Mesenchymal stem cell (in vitro differentiated cells and primary cell): ENCODE data around the gene CA10.

Experiments used
- DNase-seq: peaks from one replicate; pipeline ENCODE4 v3.0.0-alpha.2; 2013
- H2AFZ ChIP-seq: one replicate; pipeline ENCODE4 v1.6.1; 2013; ENCODE audit warnings: low read depth, mild to moderate bottlenecking, control low read depth, inconsistent platforms, low read length, moderate library complexity
- H2AK5ac ChIP-seq: 2 replicates; pipeline ENCODE4 v1.6.1; 2013; ENCODE audit warnings: low read length, moderate library complexity, mild to moderate bottlenecking, inconsistent platforms; ENCODE audit not compliant: severe bottlenecking
- H2BK120ac ChIP-seq: one replicate; pipeline ENCODE4 v1.6.1; 2013; ENCODE audit warnings: low read depth, mild to moderate bottlenecking, inconsistent platforms, low read length, moderate library complexity
- H2BK12ac ChIP-seq, 2 experiments: one replicate each; pipeline ENCODE4 v1.6.1; 2013; ENCODE audit warnings: inconsistent platforms in 2 of 2, low read length in 2 of 2, mild to moderate bottlenecking in 2 of 2, moderate library complexity in 2 of 2, control low read depth in 1 of 2
- H2BK15ac ChIP-seq: one replicate; pipeline ENCODE4 v1.6.1; 2013; ENCODE audit warnings: mild to moderate bottlenecking, low read depth, inconsistent platforms; ENCODE audit not compliant: poor library complexity, severe bottlenecking
- H2BK5ac ChIP-seq: 2 replicates; pipeline ENCODE4 v1.6.1; 2013; ENCODE audit warnings: low read depth, mild to moderate bottlenecking, low read length, control low read depth, inconsistent platforms; ENCODE audit not compliant: poor library complexity, severe bottlenecking
- H3K14ac ChIP-seq, 2 experiments: one replicate each; pipeline ENCODE4 v1.6.1; 2013; ENCODE audit warnings: inconsistent platforms in 2 of 2, low read length in 2 of 2, control low read depth in 1 of 2, mild to moderate bottlenecking in 1 of 2, moderate library complexity in 1 of 2
- H3K18ac ChIP-seq, 2 experiments: one replicate each; pipeline ENCODE4 v1.6.1; 2013; ENCODE audit warnings: inconsistent platforms in 2 of 2, low read length in 2 of 2, control low read depth in 1 of 2, low read depth in 1 of 2, mild to moderate bottlenecking in 1 of 2
- H3K23ac ChIP-seq, 2 experiments: one replicate each; pipeline ENCODE4 v1.6.1; 2013; ENCODE audit warnings: inconsistent platforms in 2 of 2, low read length in 2 of 2, mild to moderate bottlenecking in 2 of 2, moderate library complexity in 2 of 2, control low read depth in 1 of 2
- H3K27ac ChIP-seq: 2 replicates; pipeline ENCODE4 v1.5.1; 2013; ENCODE audit warnings: mild to moderate bottlenecking, moderate library complexity, low read length, control low read depth, inconsistent platforms; ENCODE audit not compliant: poor library complexity, severe bottlenecking
- H3K27me3 ChIP-seq, 2 experiments: 2 replicates each; pipeline versions ENCODE4 v1.6.1 to v1.7.0; 2013; ENCODE audit warnings: low read length in 2 of 2, mild to moderate bottlenecking in 2 of 2, moderate library complexity in 2 of 2, control low read depth in 1 of 2, inconsistent platforms in 1 of 2; ENCODE audit not compliant: control insufficient read depth in 1 of 2, insufficient read depth in 1 of 2
- H3K36me3 ChIP-seq, 2 experiments: 2 replicates each; pipeline versions ENCODE4 v1.6.1 to v1.7.0; 2013; ENCODE audit warnings: low read length in 2 of 2, control low read depth in 1 of 2, inconsistent platforms in 1 of 2, low read depth in 1 of 2, mild to moderate bottlenecking in 1 of 2; ENCODE audit not compliant: insufficient read depth in 2 of 2, control insufficient read depth in 1 of 2
- H3K4ac ChIP-seq, 2 experiments: one replicate each; pipeline ENCODE4 v1.6.1; 2013; ENCODE audit warnings: inconsistent platforms in 2 of 2, low read length in 2 of 2, mild to moderate bottlenecking in 2 of 2, moderate library complexity in 2 of 2, control low read depth in 1 of 2, low read depth in 1 of 2
- H3K4me1 ChIP-seq: 2 replicates; pipeline ENCODE4 v1.6.1; 2013; ENCODE audit warnings: low read depth, low read length, control low read depth; ENCODE audit not compliant: control insufficient read depth, insufficient read depth
- H3K4me2 ChIP-seq: 2 replicates; pipeline ENCODE4 v1.6.1; 2013; ENCODE audit warnings: low read length, mild to moderate bottlenecking, inconsistent platforms; ENCODE audit not compliant: poor library complexity, severe bottlenecking
- H3K4me3 ChIP-seq, 2 experiments: 2 replicates each; pipeline versions ENCODE4 v1.5.1 to v1.7.0; 2013; ENCODE audit warnings: low read length in 2 of 2, mild to moderate bottlenecking in 2 of 2, control low read depth in 1 of 2, low read depth in 1 of 2; ENCODE audit not compliant: insufficient read depth in 1 of 2
- H3K79me1 ChIP-seq: replicated peaks from 2 replicates; pipeline ENCODE4 v1.6.1; 2013; ENCODE audit warnings: mild to moderate bottlenecking, control low read depth, low read length, inconsistent platforms; ENCODE audit not compliant: poor library complexity, severe bottlenecking
- H3K9ac ChIP-seq: 2 replicates; pipeline ENCODE4 v1.7.0; 2013; ENCODE audit warnings: mild to moderate bottlenecking, low read length, moderate library complexity
- H3K9me3 ChIP-seq: 2 replicates; pipeline ENCODE4 v1.7.0; 2013; ENCODE audit warnings: mild to moderate bottlenecking, low read length; ENCODE audit not compliant: control insufficient read depth
- H4K8ac ChIP-seq: one replicate; pipeline ENCODE4 v1.6.1; 2013; ENCODE audit warnings: inconsistent platforms, mild to moderate bottlenecking, low read length, moderate library complexity
- H4K91ac ChIP-seq: one replicate; pipeline ENCODE4 v1.6.1; 2013; ENCODE audit warnings: mild to moderate bottlenecking, low read length, inconsistent platforms
- WGBS: methylation state at CpG from one replicate; pipeline ENCODE4 v1.1.7; 2013; ENCODE audit warnings: mixed read lengths; 5-methylcytosine and 5-hydroxymethylcytosine counted together

CA10 gene

GRCh38 chr17:51740531-51740930, 418.0 kb downstream of the CA10 start:
- no peak for DNase-seq
- WGBS: 49% methylated on average over 5 of the region's 5 CpGs
- Histone ChIP-seq H3K79me1 (no peaks in the 10 kb centered on the region), H2BK120ac (no peak overlapping the region), H2AFZ (no peak overlapping the region), H3K4ac (no peak overlapping the region), H3K23ac (no peak overlapping the region), H3K36me3 (no peaks in the 10 kb centered on the region), H2BK5ac (no peak overlapping the region), H2BK15ac (no peak overlapping the region), H4K91ac (no peak overlapping the region), H3K4me2 (no peak overlapping the region), H2AK5ac (no peak overlapping the region), H3K4me1 (no peaks in the 10 kb centered on the region), H4K8ac (no peak overlapping the region), H3K14ac (no peak overlapping the region), H3K9me3 (no peaks in the 10 kb centered on the region), H2BK12ac (no peak overlapping the region), H3K4me3 (peak overlapping the region in 1 of 2 experiments; percentile 39), H3K9ac (no peak overlapping the region), H3K18ac (no peak overlapping the region), H3K27ac (no peak overlapping the region), H3K27me3 (no peaks in the 10 kb centered on the region)

- Histone ChIP-seq H3K36me3 (no peaks in the 10 kb centered on the region), H4K91ac (no peak overlapping the region), H3K4ac (no peak overlapping the region), H2BK120ac (no peak overlapping the region), H2AK5ac (no peak overlapping the region), H3K27ac (no peak overlapping the region), H3K4me3 (no peak overlapping the region), H3K9me3 (peaks cover 3% of the 10 kb centered on the region), H2BK12ac (no peak overlapping the region), H3K27me3 (no peaks in the 10 kb centered on the region), H2BK15ac (no peak overlapping the region), H3K14ac (no peak overlapping the region), H3K9ac (no peak overlapping the region), H3K23ac (no peak overlapping the region), H2AFZ (no peak overlapping the region), H4K8ac (no peak overlapping the region), H3K18ac (no peak overlapping the region), H3K4me1 (no peaks in the 10 kb centered on the region), H3K4me2 (no peak overlapping the region), H3K79me1 (no peaks in the 10 kb centered on the region), H2BK5ac (no peak overlapping the region)
- no peak for DNase-seq
- 86% methylated on average over 6 of the region's 6 CpGs for WGBS
Observed at GRCh38 chr17:51739245-51739886, 419.1 kb downstream of the CA10 start.

GRCh38 chr17:51736356-51736755, 422.2 kb downstream of the CA10 start:
- Histone ChIP-seq H4K91ac (no peak overlapping the region), H3K4me1 (no peaks in the 10 kb centered on the region), H3K9me3 (peaks cover 3% of the 10 kb centered on the region), H3K27me3 (no peaks in the 10 kb centered on the region), H3K23ac (no peak overlapping the region), H2AFZ (no peak overlapping the region), H3K27ac (no peak overlapping the region), H4K8ac (no peak overlapping the region), H3K4ac (no peak overlapping the region), H2BK12ac (no peak overlapping the region), H3K9ac (no peak overlapping the region), H2BK15ac (no peak overlapping the region), H3K4me3 (no peak overlapping the region), H3K79me1 (no peaks in the 10 kb centered on the region), H2BK120ac (no peak overlapping the region), H3K14ac (no peak overlapping the region), H2AK5ac (no peak overlapping the region), H3K36me3 (no peaks in the 10 kb centered on the region), H2BK5ac (no peak overlapping the region), H3K18ac (no peak overlapping the region), H3K4me2 (no peak overlapping the region)
- no peak for DNase-seq
- 88% methylated on average over 2 of the region's 2 CpGs for WGBS

GRCh38 chr17:51734976-51735375, 423.5 kb downstream of the CA10 start:
- Histone ChIP-seq H3K23ac (no peak overlapping the region), H3K4me1 (no peaks in the 10 kb centered on the region), H2BK5ac (no peak overlapping the region), H3K18ac (no peak overlapping the region), H2BK120ac (no peak overlapping the region), H3K79me1 (no peaks in the 10 kb centered on the region), H3K27me3 (no peaks in the 10 kb centered on the region), H2BK12ac (no peak overlapping the region), H4K91ac (no peak overlapping the region), H2BK15ac (no peak overlapping the region), H3K4me2 (no peak overlapping the region), H4K8ac (no peak overlapping the region), H3K4ac (no peak overlapping the region), H3K14ac (no peak overlapping the region), H2AFZ (no peak overlapping the region), H3K27ac (no peak overlapping the region), H2AK5ac (no peak overlapping the region), H3K36me3 (no peaks in the 10 kb centered on the region), H3K9ac (no peak overlapping the region), H3K9me3 (peaks cover 3% of the 10 kb centered on the region), H3K4me3 (no peak overlapping the region)
- no peak for DNase-seq
- 100% methylated on average over 2 of the region's 2 CpGs for WGBS
